Measurements from ENCODE around the gene PRKG1. TPM values are rescaled to one million over a fixed set of nuclear protein-coding genes. Genes with fewer than 3 reads are reported as not detected.

Gene PRKG1
- 10 to 100 TPM; 24.5 to 46.1 (median 37.1) TPM for total RNA-seq

DNA sequence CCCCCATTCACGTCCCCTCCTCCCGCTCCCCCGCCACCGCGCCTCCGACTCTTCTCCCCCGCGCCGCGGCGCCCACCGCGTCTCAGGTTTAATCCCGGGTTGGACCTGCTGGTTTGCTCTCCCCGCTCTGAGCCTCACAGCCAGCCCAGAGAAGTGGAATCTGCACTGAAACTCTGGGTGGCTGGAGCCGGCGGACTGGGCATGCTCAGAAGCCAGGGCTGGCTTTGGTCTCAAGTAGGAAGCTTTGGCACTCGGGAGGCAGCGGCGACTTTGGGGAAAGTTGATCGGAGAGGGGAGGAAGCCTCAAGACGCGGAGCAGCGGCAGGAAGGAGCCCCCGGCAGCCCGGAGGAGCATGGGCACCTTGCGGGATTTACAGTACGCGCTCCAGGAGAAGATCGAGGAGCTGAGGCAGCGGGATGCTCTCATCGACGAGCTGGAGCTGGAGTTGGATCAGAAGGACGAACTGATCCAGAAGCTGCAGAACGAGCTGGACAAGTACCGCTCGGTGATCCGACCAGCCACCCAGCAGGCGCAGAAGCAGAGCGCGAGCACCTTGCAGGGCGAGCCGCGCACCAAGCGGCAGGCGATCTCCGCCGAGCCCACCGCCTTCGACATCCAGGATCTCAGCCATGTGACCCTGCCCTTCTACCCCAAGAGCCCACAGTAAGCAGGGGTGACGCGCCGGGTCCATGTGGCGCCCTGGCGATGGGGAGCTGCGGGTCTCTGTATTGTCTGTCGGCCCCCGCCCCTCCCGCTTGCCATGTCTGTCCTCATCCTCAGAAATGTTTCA is at the start of gene PRKG1:
PRKG1 (plus strand) TSS at position 250 of the 791 bp plus-strand sequence.
- peak within 1 kb of the TSS; percentile 86 to 93 (median 92) for H3K27ac ChIP-seq (replicated peaks in 1 of 4)
- H3K4me3 ChIP-seq, result peak within 1 kb of the TSS; percentile 63 to 74 (median 70)
- H3K27me3 ChIP-seq, result no peaks in the 10 kb centered on the region
- H3K4me1 ChIP-seq, result peaks cover 12 to 47% (median 42%) of the 10 kb centered on the region in 4 donors
- peak; percentile 96 for DNase-seq (ENCODE audit: extremely low spot score)
- H3K36me3 ChIP-seq, result no peaks in the 10 kb centered on the region
- peak; percentile 29 to 63 for TF ChIP-seq POLR2AphosphoS5 (IDR thresholded peaks at IDR 0.05)
- no peak for TF ChIP-seq POLR2A (IDR thresholded peaks at IDR 0.05; ENCODE audit: low read depth)
- TF ChIP-seq, protein P1, sequence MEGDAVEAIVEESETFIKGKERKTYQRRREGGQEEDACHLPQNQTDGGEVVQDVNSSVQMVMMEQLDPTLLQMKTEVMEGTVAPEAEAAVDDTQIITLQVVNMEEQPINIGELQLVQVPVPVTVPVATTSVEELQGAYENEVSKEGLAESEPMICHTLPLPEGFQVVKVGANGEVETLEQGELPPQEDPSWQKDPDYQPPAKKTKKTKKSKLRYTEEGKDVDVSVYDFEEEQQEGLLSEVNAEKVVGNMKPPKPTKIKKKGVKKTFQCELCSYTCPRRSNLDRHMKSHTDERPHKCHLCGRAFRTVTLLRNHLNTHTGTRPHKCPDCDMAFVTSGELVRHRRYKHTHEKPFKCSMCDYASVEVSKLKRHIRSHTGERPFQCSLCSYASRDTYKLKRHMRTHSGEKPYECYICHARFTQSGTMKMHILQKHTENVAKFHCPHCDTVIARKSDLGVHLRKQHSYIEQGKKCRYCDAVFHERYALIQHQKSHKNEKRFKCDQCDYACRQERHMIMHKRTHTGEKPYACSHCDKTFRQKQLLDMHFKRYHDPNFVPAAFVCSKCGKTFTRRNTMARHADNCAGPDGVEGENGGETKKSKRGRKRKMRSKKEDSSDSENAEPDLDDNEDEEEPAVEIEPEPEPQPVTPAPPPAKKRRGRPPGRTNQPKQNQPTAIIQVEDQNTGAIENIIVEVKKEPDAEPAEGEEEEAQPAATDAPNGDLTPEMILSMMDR (IDR thresholded peaks at IDR 0.05), result no peak
- TF ChIP-seq EP300 (IDR thresholded peaks at IDR 0.05), result no peak
- H3K9me3 ChIP-seq, result no peaks in the 10 kb centered on the region
- 2% methylated on average over 33 of the region's 59 CpGs for WGBS
- intact Hi-C loops (cut with DNase I), result loop anchor here (5.0 to 10.0 kb wide), 3 partner anchors 82 to 888 kb away; no protein-coding TSS in a partner anchor

- TF ChIP-seq POLR2AphosphoS5 (IDR thresholded peaks at IDR 0.05), result no peak
- no peak for TF ChIP-seq POLR2A (IDR thresholded peaks at IDR 0.05; ENCODE audit: low read depth)
- TF ChIP-seq, protein P1 (IDR thresholded peaks at IDR 0.05), result no peak
- no peak for TF ChIP-seq EP300 (IDR thresholded peaks at IDR 0.05)
- peak overlapping the region; percentile 21 to 47 (median 38) for H3K27ac ChIP-seq (replicated peaks in 1 of 4)
Observed at GRCh38 chr10:51028420-51028819, 45.9 kb upstream of the PRKG1 start.

GRCh38 chr10:51029172-51029641 is 45.1 kb upstream of the PRKG1 start:
- no peak for DNase-seq (ENCODE audit: extremely low spot score)
- no peaks in the 10 kb centered on the region for H3K9me3 ChIP-seq
- intact Hi-C loops (cut with DNase I), result no loop called here
- TF ChIP-seq EP300 (IDR thresholded peaks at IDR 0.05), result no peak
- TF ChIP-seq POLR2A (IDR thresholded peaks at IDR 0.05; ENCODE audit: low read depth), result no peak
- no peak for TF ChIP-seq POLR2AphosphoS5 (IDR thresholded peaks at IDR 0.05)
- TF ChIP-seq, protein P1 (IDR thresholded peaks at IDR 0.05), result no peak
- no peak overlapping the region for H3K4me3 ChIP-seq
- peaks cover 6 to 27% (median 19%) of the 10 kb centered on the region in 4 donors for H3K4me1 ChIP-seq
- H3K36me3 ChIP-seq, result no peaks in the 10 kb centered on the region
- peak overlapping the region in 3 of 4 donors; percentile 28 to 47 (median 47) for H3K27ac ChIP-seq (replicated peaks in 1 of 4)
- no peaks in the 10 kb centered on the region for H3K27me3 ChIP-seq
- WGBS, result 69% methylated on average over 2 of the region's 2 CpGs

More at GRCh38 chr10:51028420-51028819, 45.9 kb upstream of the PRKG1 start:
- Histone ChIP-seq H3K4me3 (no peak overlapping the region), H3K4me1 (peaks cover 10 to 34% (median 23%) of the 10 kb centered on the region in 4 donors), H3K27me3 (no peaks in the 10 kb centered on the region), H3K36me3 (no peaks in the 10 kb centered on the region), H3K9me3 (no peaks in the 10 kb centered on the region)
- DNase-seq (ENCODE audit: extremely low spot score), result no peak
- intact Hi-C loops (cut with DNase I), result no loop called here

GRCh38 chr10:51030480-51030879 is 43.8 kb upstream of the PRKG1 start:
- Histone ChIP-seq H3K9me3 (no peaks in the 10 kb centered on the region), H3K4me1 (peaks cover 6 to 27% (median 19%) of the 10 kb centered on the region in 4 donors), H3K27me3 (no peaks in the 10 kb centered on the region), H3K27ac (replicated peaks in 1 of 4) (no peak overlapping the region), H3K36me3 (no peaks in the 10 kb centered on the region), H3K4me3 (no peak overlapping the region)
- TF ChIP-seq, protein P1 (IDR thresholded peaks at IDR 0.05), result no peak
- TF ChIP-seq EP300 (IDR thresholded peaks at IDR 0.05), result no peak
- no peak for TF ChIP-seq POLR2AphosphoS5 (IDR thresholded peaks at IDR 0.05)
- TF ChIP-seq POLR2A (IDR thresholded peaks at IDR 0.05; ENCODE audit: low read depth), result no peak
- intact Hi-C loops (cut with DNase I), result no loop called here
- no peak for DNase-seq (ENCODE audit: extremely low spot score)
- WGBS, result 83% methylated on average over 2 of the region's 2 CpGs

Measured in esophagus muscularis mucosa (tissue), 4 donors.